Bronchial epithelial cell (primary cell): Measurements from ENCODE around the gene CDC16. TPM values are rescaled to one million over a fixed set of nuclear protein-coding genes. Genes with fewer than 3 reads are reported as not detected.
A peak's percentile ranks its signal among the peaks of the same experiment; 100 is the strongest.

Experiments used
- DNase-seq: peaks from one replicate; pipeline ENCODE4 v3.0.0-alpha.2; 2010; ENCODE audit warnings: low read depth
- FAIRE-seq: peaks from 2 replicates; lab custom pipeline; 2011; peaks lifted over from hg19 to GRCh38; lab: Jason Lieb, UNC
- H3K27me3 ChIP-seq: 2 replicates; pipeline ENCODE4 v1.5.1; 2011; ENCODE audit warnings: low read length; ENCODE audit not compliant: control insufficient read depth, insufficient read depth
- H3K36me3 ChIP-seq: 2 replicates; pipeline ENCODE4 v1.5.1; 2011; ENCODE audit warnings: low read length; ENCODE audit not compliant: control insufficient read depth, insufficient read depth
- H3K4me3 ChIP-seq: 2 replicates; pipeline ENCODE4 v1.5.1; 2011; ENCODE audit warnings: mild to moderate bottlenecking, low read depth, low read length, control low read depth
- total RNA-seq: library from RNA; depleted of rRNA; stranded (reverse); fragments of >200 nt; gene quantifications from 2 replicates; pipeline ENCODE4 v1.2.1, GENCODE V29; 2014
- TF ChIP-seq, protein P1 (sequence below): IDR thresholded peaks from 2 replicates; pipeline ENCODE4 v1.5.1; 2011; ENCODE audit warnings: mild to moderate bottlenecking, moderate library complexity, low read length, control low read depth, inconsistent platforms; ENCODE audit not compliant: insufficient read depth, severe bottlenecking

The CDC16 gene
- total RNA-seq, 1 donor from 2014 or later: 41.1 TPM

DNA sequence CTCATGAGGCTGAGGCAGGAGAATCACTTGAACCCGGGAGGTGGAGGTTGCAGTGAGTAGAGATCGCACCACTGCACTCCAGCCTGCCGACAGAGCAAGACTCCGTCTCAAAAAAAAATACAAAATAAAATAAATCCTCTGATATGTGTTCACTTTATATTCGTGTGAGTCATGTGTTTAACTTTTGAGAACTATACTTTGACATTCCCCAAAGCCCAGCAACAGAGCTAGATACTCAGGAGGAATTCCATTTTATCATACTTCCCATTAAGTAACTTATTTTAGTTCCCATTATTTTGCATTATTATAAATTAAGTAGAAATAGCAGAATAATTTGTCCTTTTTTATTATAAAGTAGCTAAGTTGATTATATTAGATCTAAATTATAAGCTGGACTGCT is 76.3 kb downstream of the CDC16 start:
- H3K36me3 ChIP-seq: peaks cover 1% of the 10 kb centered on the region
- TF ChIP-seq, protein P1, sequence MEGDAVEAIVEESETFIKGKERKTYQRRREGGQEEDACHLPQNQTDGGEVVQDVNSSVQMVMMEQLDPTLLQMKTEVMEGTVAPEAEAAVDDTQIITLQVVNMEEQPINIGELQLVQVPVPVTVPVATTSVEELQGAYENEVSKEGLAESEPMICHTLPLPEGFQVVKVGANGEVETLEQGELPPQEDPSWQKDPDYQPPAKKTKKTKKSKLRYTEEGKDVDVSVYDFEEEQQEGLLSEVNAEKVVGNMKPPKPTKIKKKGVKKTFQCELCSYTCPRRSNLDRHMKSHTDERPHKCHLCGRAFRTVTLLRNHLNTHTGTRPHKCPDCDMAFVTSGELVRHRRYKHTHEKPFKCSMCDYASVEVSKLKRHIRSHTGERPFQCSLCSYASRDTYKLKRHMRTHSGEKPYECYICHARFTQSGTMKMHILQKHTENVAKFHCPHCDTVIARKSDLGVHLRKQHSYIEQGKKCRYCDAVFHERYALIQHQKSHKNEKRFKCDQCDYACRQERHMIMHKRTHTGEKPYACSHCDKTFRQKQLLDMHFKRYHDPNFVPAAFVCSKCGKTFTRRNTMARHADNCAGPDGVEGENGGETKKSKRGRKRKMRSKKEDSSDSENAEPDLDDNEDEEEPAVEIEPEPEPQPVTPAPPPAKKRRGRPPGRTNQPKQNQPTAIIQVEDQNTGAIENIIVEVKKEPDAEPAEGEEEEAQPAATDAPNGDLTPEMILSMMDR: no peak
- FAIRE-seq: no peak
- H3K4me3 ChIP-seq: no peak overlapping the region
- no peak for DNase-seq
- no peaks in the 10 kb centered on the region for H3K27me3 ChIP-seq

DNA sequence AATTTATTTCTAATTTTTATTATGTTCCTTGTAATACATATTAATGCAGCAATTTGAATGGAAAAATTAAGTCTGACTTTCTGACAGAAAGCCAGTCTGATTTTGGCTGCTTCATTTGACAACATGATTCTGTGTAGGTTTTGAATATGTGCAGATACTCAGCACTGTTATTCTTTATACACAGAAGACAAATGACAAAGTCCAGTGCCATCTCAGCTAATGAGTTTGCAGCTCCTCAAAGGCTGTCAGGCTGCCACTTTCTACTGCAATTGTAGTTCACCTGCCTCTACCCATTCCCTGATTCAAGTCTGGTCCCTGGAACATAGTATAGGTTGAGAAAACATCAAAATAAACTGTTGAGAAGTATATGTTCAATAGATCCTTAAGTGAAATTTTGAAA is 76.7 kb downstream of the CDC16 start:
- Histone ChIP-seq H3K36me3 (peaks cover 1% of the 10 kb centered on the region), H3K4me3 (no peak overlapping the region), H3K27me3 (no peaks in the 10 kb centered on the region)
- no peak for DNase-seq
- TF ChIP-seq, protein P1: no peak
- no peak for FAIRE-seq

DNA sequence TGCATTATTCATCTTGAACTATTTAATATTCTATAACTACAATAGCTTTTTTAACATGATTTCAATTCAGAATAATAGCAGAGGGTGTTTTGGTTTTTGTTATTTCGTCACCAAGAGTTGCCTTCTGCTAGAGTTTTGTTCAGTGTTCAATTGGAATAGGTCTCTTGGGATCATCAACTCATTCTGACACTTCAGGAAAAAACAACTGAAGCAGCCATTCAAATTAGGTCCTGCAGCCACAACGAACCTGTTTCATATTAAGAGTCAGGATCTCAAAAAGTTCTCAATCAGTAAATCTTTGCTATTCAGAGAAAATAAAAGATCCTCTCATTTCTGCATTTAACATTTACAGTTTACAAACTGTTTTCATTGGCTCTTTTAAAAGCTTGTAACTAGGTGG is 77.2 kb downstream of the CDC16 start:
- Histone ChIP-seq H3K4me3 (no peak overlapping the region), H3K27me3 (no peaks in the 10 kb centered on the region), H3K36me3 (no peaks in the 10 kb centered on the region)
- TF ChIP-seq, protein P1: no peak
- DNase-seq (no peak), FAIRE-seq (no peak)

DNA sequence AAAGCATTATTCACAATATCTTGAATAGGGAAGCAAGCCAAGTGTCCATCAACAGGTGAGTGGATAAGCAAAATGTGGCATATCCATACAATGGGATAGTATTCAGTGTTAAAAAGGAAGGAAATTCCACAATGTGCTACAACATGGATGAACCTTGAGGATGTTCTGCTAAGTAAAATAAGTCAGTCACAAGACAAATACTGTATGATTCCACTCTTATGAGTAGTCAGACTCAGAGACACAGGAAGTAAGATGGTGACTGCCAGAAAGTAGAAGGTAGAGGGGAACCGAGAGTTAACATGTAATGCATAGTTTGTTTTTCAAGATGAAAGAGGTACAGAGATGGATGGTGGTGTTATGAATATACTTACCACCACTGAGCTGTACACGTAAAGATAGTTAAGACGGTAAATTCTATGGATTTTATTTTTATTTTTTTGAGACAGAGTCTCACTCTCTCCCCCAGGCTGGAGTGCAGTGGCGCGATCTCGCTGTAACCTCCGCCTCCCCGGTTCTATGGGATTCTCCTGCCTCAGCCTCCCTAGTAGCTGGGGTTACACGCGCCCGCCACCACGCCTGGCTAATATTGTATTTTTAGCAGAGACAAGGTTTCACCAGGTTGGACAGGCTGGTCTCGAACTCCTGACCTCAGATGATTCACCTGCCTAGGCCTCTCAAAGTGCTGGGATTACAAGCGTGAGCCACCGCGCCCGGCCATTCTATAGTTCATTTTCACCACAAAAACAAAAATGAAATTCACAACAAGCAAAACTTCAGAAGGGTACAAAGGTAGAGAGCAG is 78.6 kb downstream of the CDC16 start:
- Histone ChIP-seq H3K36me3 (no peaks in the 10 kb centered on the region), H3K27me3 (no peaks in the 10 kb centered on the region), H3K4me3 (peak overlapping the region; percentile 61)
- DNase-seq: peak; percentile 50
- TF ChIP-seq, protein P1: no peak
- no peak for FAIRE-seq

DNA sequence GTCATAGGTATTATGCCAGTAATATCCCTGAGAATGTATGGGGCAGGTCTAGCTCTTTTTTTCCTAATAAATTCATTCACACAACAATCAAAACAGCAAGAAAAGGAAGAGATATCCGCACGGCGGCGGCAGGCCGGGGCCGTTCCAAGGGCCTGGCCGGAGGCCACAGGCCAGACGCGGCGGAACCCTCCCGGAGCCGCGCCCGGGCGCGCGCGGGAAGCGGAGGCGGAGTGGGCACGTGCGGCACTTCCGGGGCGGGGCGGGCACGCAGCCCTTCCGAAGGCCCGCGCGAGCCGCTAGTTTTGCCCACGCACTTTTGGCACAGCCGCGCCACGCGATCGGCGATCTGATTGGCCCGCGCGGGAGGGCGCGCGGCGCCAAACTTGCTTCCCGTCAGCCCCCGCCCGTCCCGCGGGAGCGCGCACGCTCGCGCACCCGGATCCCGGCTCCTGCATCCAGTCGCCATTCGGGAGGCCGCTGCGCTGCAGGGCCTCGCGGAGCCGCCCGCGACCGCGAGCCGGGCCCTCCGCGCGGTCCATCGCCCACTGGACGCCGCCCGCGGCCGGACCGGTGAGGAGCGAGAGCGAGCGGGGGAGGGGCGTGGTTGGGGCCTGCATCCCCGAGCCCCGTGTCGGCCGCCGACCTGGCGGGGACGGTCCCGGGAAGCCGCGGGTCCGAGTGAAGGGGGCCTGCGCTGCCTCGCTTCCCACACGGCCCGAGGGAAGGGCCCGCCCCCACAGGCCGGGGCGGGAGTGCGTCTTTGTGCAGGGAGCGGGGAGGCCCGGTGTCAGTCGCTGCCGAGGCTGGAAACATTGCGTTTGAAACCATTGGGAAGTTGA is 79.6 kb downstream of the CDC16 start, which contains the start of gene CHAMP1:
TSS of gene CHAMP1 (plus strand) at position 430 of the 839 bp plus-strand sequence. CDS start 9,340 bp downstream, outside the sequence.
- TF ChIP-seq, protein P1: no peak
- FAIRE-seq (no peak), DNase-seq (peak; percentile 84)
- H3K27me3 ChIP-seq: no peaks in the 10 kb centered on the region
- H3K36me3 ChIP-seq: no peaks in the 10 kb centered on the region
- H3K4me3 ChIP-seq: peak within 1 kb of the TSS; percentile 61
